GM18526 (cell line): ENCODE measurements around the gene HEBP2.

Experiments
- POLR2A ChIP-seq: IDR thresholded peaks from 3 replicates; pipeline ENCODE4 v1.6.1; 2011; ENCODE audit not compliant: insufficient read length; ENCODE audit errors: extremely low read depth

Gene HEBP2

DNA sequence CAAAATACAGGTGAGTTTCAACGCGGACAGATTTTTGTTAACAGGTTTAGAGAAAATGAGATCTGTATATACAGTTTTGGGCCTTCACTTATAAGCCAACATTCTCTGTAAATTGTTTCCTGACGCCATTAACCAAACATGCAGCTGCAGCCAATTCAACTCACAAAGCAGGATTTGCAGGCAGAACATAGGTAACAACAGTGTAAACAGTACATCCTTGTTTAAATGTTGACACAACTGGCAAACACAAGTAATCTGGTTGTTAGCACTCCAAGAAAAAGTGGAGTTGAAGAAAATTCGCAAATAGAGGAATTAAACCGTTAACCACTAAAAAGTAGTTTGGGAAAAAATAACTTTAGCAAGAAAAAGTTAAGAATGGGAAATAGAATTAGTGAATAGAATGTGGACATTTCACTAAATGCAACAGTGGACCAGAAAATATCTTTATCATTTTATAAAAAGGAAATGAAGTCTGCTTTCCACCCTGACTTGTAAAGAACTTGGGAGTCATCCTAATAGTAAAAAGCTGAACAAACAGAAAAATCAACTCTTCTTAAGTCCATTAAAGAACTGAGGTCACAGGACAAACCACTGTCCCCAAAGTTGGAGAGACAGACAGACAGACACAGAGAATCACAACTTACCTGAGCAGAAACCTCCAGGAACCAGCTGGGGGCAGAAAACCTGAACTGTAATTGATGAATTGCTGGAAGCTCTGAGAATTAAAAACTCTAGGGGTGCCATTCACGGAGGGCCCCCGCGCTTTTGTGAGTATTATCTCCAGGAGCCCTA lies 16.2 kb upstream of the HEBP2 start:
- TF ChIP-seq POLR2A, result no peak

DNA sequence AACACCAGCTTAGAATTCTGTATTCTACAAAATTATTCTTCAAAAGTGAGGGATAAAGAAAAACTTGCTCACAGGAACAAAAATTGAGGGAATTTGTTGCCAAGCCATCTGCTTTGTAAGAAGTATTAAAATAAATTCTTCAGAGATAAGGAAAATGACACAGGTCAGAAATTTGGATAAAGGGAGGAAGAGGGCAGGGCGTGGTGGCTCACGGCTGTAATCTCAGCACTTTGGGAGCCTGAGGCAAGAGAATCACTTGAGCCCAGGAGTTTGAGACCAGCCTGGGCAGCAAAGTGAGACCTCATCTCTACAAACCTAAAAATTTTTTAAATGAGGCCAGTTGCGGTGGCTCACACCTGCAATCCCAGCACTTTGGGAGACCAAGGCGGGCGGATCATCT lies 14.5 kb upstream of the HEBP2 start:
- no peak for TF ChIP-seq POLR2A

DNA sequence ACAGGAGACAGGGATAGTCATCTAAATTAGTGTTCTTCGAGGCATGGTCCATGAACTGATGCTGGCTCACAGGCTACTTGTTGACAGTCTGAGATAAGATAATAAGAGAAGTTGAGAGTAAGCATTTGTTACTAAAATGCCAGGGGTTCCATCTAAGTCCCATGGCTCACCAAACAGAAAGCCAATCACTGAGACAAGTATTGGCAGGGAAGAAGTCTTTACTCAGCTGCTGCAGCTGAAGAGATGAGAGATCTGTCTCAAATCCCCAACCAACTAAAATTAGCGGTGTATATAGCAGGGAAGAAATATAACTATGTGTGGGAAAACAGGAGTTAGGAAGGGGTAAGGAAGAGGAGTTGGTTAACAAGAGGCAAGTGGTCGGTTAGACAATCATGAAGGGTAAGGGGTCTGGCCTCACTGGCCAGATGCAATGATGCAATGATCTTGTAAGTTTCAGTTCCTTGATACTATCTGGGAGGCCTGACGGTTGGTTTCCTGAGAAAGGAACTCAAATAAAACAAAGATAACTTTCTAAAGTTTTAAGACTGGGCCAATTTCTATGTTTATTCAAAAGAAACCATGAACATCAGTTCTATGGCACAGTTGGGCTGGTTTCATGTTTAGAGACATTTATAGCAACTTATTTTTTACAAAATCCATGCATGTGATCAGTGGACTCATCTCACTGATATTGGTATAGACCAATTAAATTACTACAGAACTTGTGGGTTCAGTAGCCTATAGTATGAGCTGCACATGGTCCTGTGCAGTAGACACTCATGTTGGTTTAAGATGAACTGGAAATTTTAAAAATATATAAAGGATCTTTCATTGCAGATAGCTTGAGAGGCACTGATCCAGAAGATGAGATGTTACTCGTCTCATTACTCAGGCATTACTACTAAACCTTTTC lies 9.9 kb upstream of the HEBP2 start:
- no peak for TF ChIP-seq POLR2A

DNA sequence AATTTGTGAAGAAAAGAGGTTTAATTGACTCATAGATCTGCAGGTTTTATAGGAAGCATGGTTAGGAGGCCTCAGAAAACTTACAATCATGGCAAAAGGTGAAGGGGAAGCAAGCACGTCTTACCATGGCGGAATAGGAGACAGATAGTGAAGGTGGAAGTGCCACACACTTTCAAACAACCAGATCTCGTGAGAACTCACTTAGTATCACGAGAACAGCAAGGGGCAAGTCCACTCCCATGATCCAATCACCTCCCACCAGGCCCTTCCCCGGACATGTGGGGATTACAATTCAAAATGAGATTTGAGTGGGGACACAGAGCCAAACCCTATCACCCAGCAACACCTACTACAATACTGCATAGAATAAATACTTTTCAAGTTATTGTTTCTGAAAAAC lies 7.3 kb upstream of the HEBP2 start:
- TF ChIP-seq POLR2A, result no peak

DNA sequence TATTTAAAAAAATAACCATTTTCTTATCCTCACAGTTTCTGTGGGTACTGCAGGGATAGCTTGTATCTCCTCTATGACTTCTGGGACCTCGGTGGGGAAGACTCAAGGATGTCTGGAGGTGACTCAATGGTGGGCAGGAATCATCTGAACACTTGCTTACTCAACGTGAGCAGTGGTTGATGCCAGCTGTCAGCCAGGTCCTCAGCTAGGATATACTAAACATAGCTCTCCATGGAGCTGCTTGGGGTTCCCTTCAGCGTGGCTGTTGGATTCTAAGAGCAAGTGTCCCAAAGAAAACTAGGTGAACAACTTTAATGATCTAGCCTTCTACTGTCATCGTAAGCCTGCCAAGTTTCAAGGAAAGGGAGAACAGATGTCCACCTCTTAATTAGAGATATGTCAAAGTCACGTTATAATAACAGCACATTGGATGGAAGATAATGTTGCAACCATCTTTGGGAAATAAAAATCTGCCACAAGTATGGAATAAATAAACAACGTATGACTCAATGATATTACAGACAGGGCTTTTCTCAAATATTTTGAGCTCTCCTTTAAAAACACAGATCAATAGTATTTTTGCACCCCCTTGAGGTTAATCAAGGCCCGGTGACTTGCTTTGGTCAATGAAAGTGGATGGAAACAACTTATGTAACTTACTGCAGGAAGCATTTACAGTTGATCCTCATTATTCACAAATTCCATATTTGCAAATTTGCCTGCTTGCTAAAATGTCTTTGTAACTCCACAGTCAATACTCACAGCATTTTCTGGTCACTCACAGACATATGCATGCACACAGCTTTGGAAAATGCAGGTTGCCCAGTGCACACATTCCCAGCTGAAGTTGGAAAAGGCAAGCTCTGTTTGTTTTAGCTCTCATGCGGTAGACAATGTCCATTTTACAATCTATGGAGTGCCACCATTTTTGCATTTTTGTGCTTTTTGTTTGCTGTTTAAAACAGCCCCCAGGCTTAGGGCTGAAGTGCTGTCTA lies 6.6 kb upstream of the HEBP2 start:
- no peak for TF ChIP-seq POLR2A

DNA sequence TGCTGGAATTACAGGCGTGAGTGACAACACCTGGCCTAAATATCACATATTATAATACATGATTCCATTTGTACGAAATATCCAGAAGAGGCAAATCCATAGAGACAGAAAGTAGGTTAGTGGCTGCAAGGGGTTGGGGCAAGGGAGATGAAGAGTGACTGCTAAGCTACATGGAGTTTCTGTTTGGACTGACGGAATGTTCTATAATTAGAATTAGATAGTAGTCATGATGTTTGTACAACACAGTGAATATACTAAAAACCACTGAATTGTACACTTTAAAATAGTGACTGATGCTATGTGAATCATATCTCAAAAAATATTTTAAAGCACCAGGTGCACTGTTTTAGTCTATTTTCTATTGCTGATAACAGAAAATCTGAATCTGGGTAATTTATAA lies 3.7 kb upstream of the HEBP2 start:
- no peak for TF ChIP-seq POLR2A

DNA sequence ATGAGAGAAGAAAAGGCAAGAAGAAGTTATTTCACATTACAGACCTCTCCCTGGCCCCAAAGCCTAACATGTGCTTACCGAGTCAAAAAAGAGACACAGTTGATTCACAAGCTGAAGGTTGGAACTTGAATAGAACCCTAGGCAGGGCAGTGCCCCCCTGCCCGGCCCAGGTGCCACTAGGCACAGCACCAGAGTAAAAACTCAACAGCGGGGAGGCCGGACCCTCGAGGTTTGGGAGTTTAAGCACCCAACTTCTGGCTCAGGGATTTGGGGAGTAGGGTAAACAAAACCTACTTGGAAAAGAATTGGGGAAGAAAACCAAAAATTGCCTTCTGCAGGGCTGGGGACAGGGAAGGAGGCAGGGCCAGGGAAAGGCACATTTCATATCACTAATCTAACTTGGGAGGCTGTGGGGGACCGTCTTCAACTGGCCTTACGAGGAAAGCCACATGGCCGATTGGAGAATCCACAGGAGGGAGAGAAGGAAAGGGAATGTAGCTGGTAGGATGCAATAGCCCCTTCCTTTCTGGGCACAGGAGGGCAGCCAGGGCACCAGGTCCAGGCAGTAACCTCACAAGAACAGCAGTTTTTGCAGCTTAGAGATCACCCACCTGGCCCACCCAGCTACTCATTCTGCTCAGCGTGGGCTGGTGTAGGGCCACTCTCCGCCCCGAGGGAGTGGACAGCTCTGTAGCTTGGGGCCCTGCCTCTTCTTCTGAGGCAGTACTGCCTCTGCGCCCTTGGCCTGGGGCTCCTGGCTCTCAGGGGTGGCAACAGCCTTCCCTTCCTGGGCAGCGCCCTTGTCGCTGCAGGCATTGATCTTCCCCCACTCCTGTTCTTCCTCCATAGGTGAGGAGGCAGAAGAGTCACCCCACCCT lies 1.8 kb upstream of the HEBP2 start:
- no peak for TF ChIP-seq POLR2A

DNA sequence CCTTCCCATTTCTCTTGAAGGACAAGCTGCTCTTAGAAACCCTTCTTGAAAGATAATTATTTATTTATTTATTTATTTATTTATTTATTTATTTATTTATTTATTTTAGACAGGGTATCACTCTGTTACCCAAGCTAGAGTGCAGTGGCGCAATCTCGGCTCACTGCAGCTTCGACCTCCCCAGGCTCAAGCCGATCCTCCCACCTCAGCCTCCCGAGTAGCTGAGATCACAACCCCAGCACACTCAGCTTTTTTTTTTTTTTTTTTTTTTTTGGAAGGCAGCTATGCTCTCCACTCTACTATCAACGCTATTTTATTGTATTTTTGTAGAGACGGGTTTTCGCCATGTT lies 1.2 kb upstream of the HEBP2 start:
- no peak for TF ChIP-seq POLR2A

DNA sequence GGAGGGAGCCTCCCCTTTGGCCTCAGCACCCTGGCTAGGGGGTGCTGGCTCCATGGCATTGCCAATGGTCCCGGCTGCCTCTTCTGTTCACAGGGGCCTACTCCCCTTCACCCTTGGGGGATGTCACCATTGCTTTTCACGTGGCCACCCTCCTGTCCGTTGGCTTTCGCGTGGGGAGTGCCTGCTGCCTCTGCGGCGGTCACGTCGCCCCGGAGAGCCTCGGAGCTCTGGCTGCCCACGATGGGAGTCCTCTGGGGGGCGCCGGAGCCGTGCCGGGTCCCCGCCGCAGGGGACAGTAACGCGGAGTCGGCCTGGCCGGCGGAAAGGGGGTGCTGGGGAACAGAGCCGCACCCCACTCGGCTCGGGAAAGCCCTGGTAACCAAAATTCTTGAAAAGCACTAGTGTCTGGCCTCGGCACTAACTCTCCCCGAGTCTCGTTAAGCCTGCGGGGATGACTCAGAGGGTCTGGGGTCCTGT lies 661 bp upstream of the HEBP2 start:
- no peak for TF ChIP-seq POLR2A

DNA sequence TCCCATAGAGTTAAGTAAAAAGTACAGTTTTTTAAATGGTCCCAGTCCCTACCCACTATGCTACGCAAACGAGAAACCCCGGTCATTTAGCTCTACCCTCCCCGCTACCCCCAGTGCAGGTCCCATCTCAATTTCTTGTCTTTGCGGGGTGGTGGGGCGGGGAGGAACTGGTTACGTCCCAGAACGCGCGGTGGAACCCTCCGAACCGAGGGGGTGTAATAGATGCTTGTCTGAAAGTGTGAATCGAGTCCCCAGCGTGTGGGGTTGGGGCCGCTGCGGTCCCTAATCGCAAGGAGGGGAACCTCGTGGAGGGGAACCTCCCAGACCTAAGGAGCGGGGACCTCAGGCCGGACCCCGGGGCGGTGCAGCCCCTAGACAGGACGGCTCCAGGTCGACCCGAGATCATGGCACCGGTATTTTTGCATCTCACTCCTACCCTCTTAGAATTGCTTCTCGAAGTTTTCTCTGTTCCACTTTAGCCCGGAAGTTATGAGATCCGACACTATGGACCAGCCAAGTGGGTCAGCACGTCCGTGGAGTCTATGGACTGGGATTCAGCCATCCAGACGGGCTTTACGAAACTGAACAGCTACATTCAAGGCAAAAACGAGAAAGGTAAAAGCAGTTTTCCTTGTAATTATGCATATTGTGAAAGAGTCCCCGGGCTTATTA lies 779 bp downstream of the HEBP2 start:
- no peak for TF ChIP-seq POLR2A

DNA sequence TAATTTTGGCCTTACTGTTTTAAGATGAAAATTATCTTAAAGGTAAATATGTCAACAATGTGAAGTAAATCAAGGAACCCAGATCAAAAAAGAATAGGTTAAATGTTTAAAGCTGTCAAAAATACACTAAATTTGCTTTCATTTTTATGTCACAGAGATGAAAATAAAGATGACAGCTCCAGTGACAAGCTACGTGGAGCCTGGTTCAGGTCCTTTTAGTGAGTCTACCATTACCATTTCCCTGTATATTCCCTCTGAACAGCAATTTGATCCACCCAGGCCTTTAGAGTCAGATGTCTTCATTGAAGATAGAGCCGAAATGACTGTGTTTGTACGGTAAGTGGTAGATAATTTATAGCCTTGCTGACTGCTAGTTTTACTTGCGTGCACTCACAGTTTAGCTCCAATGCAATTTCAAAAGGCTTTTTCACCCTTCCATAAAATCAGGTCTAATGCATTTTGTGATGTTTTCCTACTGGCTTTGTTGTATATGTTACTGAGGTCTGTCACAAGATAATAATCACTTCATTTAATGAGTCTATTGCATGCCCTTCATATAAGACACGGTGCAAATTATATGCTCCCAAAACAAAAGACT lies 1.9 kb downstream of the HEBP2 start:
- TF ChIP-seq POLR2A, result no peak

DNA sequence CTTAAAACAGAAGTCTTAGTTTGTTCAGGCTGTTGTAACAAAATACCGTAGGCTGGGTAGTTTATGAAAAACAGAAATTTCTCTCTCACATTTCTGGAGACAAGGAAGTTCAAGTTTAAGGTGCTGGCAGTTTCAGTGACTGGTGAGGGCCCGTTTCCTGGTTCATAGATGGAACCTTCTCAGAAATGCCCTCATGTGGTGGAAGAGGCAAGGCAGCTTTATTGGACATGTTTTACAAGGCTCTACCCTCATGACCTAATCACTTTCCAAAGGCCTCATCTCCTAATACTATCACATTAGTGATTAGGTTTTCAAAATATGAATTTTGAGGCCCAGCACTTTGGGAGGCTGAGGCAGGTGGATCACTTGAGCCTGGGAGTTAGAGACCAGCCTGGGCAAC lies 2.4 kb downstream of the HEBP2 start:
- no peak for TF ChIP-seq POLR2A

DNA sequence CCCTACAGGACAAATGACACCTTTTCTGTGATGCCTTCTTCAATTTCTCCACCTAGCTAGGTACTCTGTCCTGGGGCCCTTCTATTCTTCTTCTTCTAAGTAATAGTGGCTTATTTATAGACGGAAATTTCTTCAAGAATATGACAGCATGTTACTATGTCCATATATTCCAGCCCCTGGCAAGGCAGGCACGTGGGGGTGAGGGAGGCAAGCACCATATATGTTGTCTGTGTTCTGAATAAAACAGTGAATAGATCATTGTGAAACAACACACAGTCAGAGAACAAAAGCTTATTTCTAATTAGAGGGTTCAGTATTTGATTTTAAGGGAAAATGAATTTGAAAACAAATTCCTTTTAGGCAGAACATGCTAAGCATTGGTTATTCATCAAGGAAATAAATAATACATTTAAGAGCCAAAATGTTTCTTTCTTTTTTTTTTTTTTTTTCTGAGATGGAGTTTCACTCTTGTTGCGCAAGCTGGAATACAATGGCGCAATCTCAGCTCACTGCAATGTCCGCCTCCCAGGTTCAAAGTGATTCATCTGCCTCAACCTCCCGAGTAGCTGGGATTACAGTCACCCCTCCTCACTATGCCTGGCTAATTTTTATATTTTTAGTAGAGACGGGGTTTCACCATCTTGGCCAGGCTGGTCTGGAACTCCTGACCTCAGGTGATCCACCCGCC lies 6.2 kb downstream of the HEBP2 start:
- TF ChIP-seq POLR2A, result no peak
